Activated CD4-positive, alpha-beta memory T cell treated with anti-CD3 and anti-CD28 coated beads for 36 hours (primary cell): Measurements from ENCODE around the gene ITSN1. TPM values are rescaled to one million over a fixed set of nuclear protein-coding genes. Genes with fewer than 3 reads are reported as not detected.

Experiments used
- CTCF ChIA-PET: fragments of 350-600 bp; sonication (Branson Sonifier 250); formaldehyde crosslinking; loops from one replicate; lab custom pipeline; 2021; ENCODE audit warnings: antibody characterized with exemption, inconsistent platforms; lab: Charles Lee
- POLR2A ChIA-PET: fragments of 350-600 bp; sonication (Branson Sonifier 250); formaldehyde crosslinking; loops from one replicate; lab custom pipeline; 2021; ENCODE audit warnings: antibody characterized with exemption; lab: Charles Lee
- DNase-seq: peaks from one replicate; pipeline ENCODE4 v3.0.0-alpha.2; 2020
- H3K27ac Mint-ChIP-seq: one replicate; pipeline ENCODE4 v1.8.0; 2021; ENCODE audit warnings: mixed read lengths
- H3K27me3 Mint-ChIP-seq: one replicate; pipeline ENCODE4 v1.8.0; 2021; ENCODE audit warnings: mixed read lengths
- H3K36me3 Mint-ChIP-seq: one replicate; pipeline ENCODE4 v1.8.0; 2021; ENCODE audit warnings: mixed read lengths
- H3K4me1 Mint-ChIP-seq: one replicate; pipeline ENCODE4 v1.8.0; 2021; ENCODE audit warnings: low read depth, mixed read lengths
- H3K4me3 Mint-ChIP-seq: one replicate; pipeline ENCODE4 v1.8.0; 2021; ENCODE audit warnings: mild to moderate bottlenecking, mixed read lengths
- H3K9me3 Mint-ChIP-seq: one replicate; pipeline ENCODE4 v1.8.0; 2021; ENCODE audit warnings: mixed read lengths
- intact Hi-C: fragments of 100-400 bp; cut with micrococcal nuclease; formaldehyde crosslinking; loops from one replicate; pipeline ENCODE4 v1.15.1; 2023
- total RNA-seq, 2 experiments: library from RNA; stranded (reverse); gene quantifications; one replicate each; pipeline ENCODE4 v1.2.3, GENCODE V29; 2021

Gene ITSN1
- total RNA-seq, 2 experiments from 2014 or later, result 3.2 to 4.5 TPM

DNA sequence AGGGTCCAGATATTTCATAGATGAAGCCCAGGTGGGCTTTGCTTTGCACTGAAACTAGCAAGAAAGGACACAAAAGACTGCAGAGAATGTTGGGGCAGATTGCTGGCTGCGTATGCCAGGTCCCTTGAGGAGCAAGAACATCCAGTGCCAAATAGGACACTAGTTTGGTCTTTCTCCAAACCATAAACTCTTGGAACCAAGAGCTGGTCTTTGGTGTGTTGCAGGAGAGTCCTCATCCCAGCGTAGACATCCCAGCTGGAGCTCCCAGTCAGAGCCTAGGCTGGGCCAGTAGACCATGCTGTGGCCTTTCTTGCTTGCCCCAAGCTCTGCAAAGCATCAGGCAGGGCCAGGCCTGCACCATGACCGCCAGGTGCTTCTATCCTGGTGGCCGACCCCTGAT, 185.8 kb downstream of the ITSN1 start:
- Mint-ChIP-seq H3K4me3 (no peak overlapping the region), H3K9me3 (peaks cover 3% of the 10 kb centered on the region), H3K27ac (no peak overlapping the region), H3K4me1 (no peaks in the 10 kb centered on the region), H3K36me3 (peaks cover 6% of the 10 kb centered on the region), H3K27me3 (no peaks in the 10 kb centered on the region)
- POLR2A ChIA-PET, result no interaction called here
- intact Hi-C loops, result no loop called here
- CTCF ChIA-PET, result no interaction called here
- no peak for DNase-seq

DNA sequence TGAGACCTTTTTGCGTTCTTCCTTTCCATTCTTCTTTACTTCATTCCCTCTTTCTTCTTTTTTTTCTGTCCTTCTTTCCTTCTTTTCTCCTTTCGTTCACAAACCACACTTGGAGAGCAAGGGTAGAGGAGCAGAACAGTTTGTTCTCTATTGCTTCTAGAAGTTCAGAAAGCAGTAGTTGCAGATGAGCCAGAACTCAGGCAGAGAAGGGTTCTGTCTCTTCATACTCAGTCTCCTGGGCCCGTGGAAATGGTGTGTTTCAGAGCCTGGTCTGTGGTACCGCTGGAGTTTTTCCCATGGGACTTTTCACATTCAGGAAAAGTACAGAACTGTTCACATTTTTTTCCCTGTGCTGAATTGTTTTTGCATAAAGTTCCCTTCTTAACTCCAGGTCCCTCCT, 186.3 kb downstream of the ITSN1 start:
- intact Hi-C loops, result no loop called here
- ChIA-PET CTCF (no interaction called here), POLR2A (no interaction called here)
- no peak overlapping the region for H3K4me3 Mint-ChIP-seq
- no peak for DNase-seq
- H3K27me3 Mint-ChIP-seq, result no peaks in the 10 kb centered on the region
- peaks cover 3% of the 10 kb centered on the region for H3K9me3 Mint-ChIP-seq
- no peaks in the 10 kb centered on the region for H3K4me1 Mint-ChIP-seq
- H3K27ac Mint-ChIP-seq, result no peak overlapping the region
- peaks cover 6% of the 10 kb centered on the region for H3K36me3 Mint-ChIP-seq

DNA sequence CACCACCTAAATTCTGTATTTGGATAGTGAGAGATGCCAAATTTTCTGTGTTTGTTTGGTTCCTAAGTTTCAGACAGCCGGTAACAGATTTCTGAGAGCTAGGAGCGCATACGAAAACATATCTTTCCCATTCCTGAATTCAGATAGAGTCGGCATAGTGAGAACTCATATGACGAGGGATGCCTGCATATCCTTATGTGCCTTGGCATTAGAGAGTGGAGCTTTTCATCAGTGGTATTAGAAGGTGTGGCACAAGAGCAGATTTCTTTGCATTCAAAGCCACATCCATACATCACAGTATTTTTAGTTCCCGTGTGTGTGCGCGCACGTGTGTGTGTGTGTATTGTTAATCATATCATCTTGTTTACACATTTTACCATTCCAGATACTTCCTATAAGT, 187.5 kb downstream of the ITSN1 start:
- intact Hi-C loops, result no loop called here
- Mint-ChIP-seq H3K4me1 (no peaks in the 10 kb centered on the region), H3K27ac (no peak overlapping the region), H3K9me3 (peaks cover 3% of the 10 kb centered on the region), H3K4me3 (no peak overlapping the region), H3K36me3 (peaks cover 6% of the 10 kb centered on the region), H3K27me3 (no peaks in the 10 kb centered on the region)
- DNase-seq, result no peak
- ChIA-PET POLR2A (no interaction called here), CTCF (no interaction called here)

DNA sequence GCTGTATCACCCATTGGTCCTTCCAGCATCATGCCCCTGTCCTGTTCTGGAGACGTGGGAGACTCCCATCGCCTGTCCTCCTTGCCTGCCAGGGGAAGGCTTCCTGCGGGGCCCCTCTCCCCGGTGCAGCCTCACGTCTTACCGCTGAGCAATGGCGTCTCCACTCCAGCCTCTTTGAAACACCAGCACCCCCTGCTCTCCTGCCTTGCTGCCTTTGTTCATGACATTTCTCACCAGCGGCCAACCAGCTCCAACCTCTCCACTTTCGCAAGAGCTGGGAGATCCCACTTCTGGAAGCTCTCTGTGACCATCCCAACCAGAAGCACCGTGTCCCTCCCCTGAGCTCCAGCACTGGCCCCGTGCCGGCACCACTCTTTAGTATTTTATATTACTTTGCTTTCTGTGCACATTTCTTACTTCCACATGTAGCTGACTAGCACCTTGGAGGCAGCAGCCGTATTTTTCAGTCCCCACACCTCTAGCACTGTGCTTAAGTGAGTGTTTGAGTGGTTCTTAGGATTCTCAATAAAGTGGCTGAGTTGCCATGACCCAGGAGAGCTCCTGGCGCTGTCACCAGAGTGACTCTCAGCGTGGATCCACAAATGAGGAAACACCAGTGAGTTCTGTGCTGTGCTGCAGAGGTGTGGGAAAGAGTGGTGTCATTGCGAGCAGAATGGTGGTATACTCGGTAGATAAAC, 189.8 kb downstream of the ITSN1 start:
- DNase-seq, result no peak
- Mint-ChIP-seq H3K9me3 (peaks cover 3% of the 10 kb centered on the region), H3K27ac (no peak overlapping the region), H3K36me3 (peaks cover 6% of the 10 kb centered on the region), H3K27me3 (no peaks in the 10 kb centered on the region), H3K4me3 (no peak overlapping the region), H3K4me1 (no peaks in the 10 kb centered on the region)
- ChIA-PET POLR2A (no interaction called here), CTCF (no interaction called here)
- intact Hi-C loops, result no loop called here

DNA sequence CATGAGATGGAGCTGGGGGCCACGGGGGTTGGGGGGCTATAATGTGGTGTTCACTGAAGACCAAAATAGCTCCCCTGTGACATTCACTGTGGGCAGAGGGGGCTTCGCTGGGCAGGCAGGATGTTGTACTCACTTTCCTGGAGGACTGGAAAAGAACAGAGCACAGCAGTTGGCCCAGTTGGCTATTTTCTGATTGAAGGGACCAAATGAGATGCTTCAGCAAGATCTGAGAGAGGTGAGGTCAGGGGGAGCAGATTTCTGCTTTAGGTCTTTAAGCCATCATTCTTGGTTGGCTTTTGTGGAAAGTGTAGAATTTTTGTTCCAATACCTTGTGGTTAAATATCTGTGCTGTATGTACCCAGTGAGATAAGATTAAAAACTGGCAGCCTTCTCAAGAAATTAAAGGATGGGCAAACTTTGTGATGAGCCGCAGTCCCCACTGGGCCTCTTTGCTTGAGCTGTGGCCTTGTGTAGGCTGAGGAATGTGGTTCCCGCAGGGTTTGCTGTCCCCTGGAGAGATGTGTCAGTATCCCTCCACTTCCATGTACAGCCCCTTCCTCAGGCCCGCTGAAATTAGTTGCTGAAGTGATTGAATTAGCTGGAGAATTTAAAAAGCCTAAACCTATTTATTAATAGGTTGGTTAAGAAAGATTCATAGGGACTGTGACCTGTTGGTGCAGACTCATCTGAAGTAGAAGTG, 192.7 kb downstream of the ITSN1 start:
- POLR2A ChIA-PET, result no interaction called here

DNA sequence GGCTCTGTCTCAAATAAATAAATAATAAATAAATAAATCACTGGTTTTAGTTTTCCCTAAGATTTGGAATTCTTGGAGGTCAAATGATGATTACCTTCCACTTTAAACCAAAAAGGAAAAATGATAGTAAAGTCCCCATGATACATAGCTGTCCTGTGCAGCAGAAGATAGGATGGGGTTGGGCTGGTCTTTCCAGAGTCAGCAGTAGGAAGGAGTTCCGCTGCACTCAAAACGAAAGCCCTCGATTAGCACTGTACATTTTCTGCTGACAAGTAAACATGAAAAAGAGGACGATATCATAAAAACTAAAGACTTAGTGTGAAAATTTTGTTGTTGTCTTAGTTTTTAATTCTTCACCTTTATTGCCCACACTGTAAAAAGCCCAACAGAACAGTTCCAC, 193.6 kb downstream of the ITSN1 start:
- no peaks in the 10 kb centered on the region for H3K9me3 Mint-ChIP-seq
- H3K27ac Mint-ChIP-seq, result no peak overlapping the region
- no peaks in the 10 kb centered on the region for H3K27me3 Mint-ChIP-seq
- no peaks in the 10 kb centered on the region for H3K36me3 Mint-ChIP-seq
- ChIA-PET POLR2A (no interaction called here), CTCF (no interaction called here)
- no peak for DNase-seq
- no peaks in the 10 kb centered on the region for H3K4me1 Mint-ChIP-seq
- no peak overlapping the region for H3K4me3 Mint-ChIP-seq
- intact Hi-C loops, result no loop called here

More for the DNA sequence above, 192.7 kb downstream of the ITSN1 start:
- intact Hi-C loops, result no loop called here
- DNase-seq, result no peak
- CTCF ChIA-PET, result no interaction called here
- Mint-ChIP-seq H3K36me3 (peaks cover 3% of the 10 kb centered on the region), H3K4me1 (no peaks in the 10 kb centered on the region), H3K4me3 (no peak overlapping the region), H3K27ac (no peak overlapping the region), H3K27me3 (no peaks in the 10 kb centered on the region), H3K9me3 (peaks cover under 1% of the 10 kb centered on the region)

DNA sequence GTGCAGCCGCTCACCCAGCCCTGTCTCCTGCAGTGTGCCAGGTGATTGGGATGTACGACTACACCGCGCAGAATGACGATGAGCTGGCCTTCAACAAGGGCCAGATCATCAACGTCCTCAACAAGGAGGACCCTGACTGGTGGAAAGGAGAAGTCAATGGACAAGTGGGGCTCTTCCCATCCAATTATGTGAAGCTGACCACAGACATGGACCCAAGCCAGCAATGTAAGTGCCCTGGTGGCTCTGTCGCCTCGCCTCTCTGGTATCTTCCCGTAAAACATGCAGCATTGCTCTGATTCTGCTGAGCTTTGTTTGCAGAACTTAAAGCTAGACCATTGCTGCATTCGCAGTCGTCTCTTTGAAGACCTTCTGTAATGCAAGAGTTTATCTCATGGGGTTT, 194.1 kb downstream of the ITSN1 start:
- no peak overlapping the region for H3K27ac Mint-ChIP-seq
- CTCF ChIA-PET, result no interaction called here

DNA sequence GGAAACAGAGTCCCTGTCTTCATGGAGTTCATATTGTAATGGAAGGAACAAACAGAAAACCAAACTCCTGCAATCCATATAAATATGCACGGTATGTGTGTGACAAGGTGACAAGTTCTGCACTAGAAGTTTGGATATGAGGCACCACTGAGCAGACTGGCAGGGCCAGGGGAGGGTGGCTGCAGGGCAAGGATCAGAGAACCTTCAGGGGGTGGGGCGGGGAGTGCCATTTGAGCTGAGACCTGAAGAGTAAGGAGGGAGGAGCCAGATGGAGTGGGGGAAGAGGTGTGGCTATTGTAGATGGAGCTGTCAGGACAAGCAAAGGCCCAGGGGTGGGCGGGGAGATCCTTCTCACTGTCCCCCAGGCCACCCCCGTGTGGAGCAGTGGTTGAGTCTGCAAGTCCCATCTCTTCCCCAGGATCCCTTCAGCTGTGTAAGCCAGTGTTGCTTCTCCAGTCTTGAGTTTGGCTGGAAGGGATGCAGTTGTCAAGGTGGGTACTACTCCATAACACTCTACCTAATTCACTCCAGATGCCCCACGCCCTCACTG, 196.9 kb downstream of the ITSN1 start:
- ChIA-PET CTCF (no interaction called here), POLR2A (no interaction called here)
- H3K27me3 Mint-ChIP-seq, result no peaks in the 10 kb centered on the region
- no peaks in the 10 kb centered on the region for H3K36me3 Mint-ChIP-seq
- H3K4me3 Mint-ChIP-seq, result no peak overlapping the region
- H3K4me1 Mint-ChIP-seq, result no peaks in the 10 kb centered on the region
- no peaks in the 10 kb centered on the region for H3K9me3 Mint-ChIP-seq
- intact Hi-C loops, result no loop called here
- H3K27ac Mint-ChIP-seq, result no peak overlapping the region
- no peak for DNase-seq

More for the DNA sequence above, 194.1 kb downstream of the ITSN1 start:
- no peaks in the 10 kb centered on the region for H3K9me3 Mint-ChIP-seq
- intact Hi-C loops, result no loop called here
- no peaks in the 10 kb centered on the region for H3K4me1 Mint-ChIP-seq
- no peaks in the 10 kb centered on the region for H3K27me3 Mint-ChIP-seq
- H3K36me3 Mint-ChIP-seq, result no peaks in the 10 kb centered on the region
- H3K4me3 Mint-ChIP-seq, result no peak overlapping the region
- no peak for DNase-seq
- POLR2A ChIA-PET, result no interaction called here

DNA sequence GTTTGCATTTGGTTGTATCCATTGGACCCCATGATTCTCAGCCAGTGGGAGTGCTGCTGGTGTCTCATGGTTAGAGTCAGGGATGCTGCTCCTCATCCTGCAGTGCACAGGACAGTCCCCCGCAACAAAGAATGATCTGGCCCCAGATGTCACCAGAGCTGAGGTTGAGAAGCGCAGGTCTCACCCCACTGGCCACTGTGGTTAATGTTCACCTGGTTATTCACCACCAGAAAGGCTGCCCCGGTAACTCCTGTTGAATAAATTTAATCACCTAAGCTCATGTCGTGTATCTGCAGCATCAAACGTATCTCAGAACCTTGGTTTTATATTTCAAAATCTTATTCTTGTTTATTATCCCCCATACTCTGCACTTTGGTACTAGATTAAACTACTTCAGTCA, 197.5 kb downstream of the ITSN1 start:
- Mint-ChIP-seq H3K4me1 (no peaks in the 10 kb centered on the region), H3K36me3 (no peaks in the 10 kb centered on the region), H3K27ac (no peak overlapping the region), H3K9me3 (no peaks in the 10 kb centered on the region), H3K27me3 (peaks cover under 1% of the 10 kb centered on the region), H3K4me3 (no peak overlapping the region)
- ChIA-PET CTCF (no interaction called here), POLR2A (no interaction called here)
- DNase-seq, result no peak
- intact Hi-C loops, result no loop called here

DNA sequence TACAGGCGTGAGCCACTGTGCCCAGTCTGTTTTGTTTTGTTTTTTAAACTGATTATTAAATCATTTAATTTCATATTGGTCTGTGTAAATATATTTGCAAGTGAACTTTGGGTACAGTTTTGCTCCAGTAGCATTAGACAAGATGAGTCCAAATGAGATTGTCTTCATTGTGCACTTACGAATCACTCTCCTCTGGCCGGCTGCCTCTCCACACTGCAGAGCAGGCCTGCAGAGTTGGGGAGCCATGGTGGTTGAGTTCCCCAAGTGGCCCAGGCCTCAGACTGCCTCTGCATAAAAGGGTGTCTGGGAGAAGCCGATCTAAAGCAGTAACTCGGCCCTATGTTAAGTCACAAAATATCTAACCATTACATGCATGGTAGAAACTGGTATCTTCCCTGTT, 198.5 kb downstream of the ITSN1 start:
- POLR2A ChIA-PET, result no interaction called here
- no peaks in the 10 kb centered on the region for H3K9me3 Mint-ChIP-seq
- peaks cover 2% of the 10 kb centered on the region for H3K27me3 Mint-ChIP-seq
- H3K4me1 Mint-ChIP-seq, result no peaks in the 10 kb centered on the region
- H3K27ac Mint-ChIP-seq, result no peak overlapping the region
- no peak for DNase-seq
- no peak overlapping the region for H3K4me3 Mint-ChIP-seq
- intact Hi-C loops, result no loop called here
- H3K36me3 Mint-ChIP-seq, result no peaks in the 10 kb centered on the region
- CTCF ChIA-PET, result no interaction called here

DNA sequence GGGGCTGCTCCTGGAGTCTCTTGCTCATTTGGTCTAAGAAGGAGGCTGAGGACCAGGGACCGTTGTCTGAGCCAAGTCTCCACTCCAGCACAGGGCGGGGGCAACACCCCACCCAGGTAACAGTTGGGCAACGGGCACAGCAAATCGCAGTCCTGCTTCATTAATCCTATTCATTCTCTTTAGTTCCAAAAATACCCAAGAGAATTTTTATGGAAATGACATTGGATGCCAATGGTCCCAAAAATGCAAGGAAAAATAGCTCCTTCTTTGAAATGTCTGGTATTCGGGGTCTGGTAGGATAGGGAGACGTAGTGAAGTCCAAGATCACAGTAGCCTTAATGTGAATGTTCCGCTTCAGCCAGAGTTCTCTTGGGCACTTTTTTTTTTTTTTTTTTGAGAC, 199.3 kb downstream of the ITSN1 start:
- POLR2A ChIA-PET, result no interaction called here
- H3K4me1 Mint-ChIP-seq, result no peaks in the 10 kb centered on the region
- peaks cover 2% of the 10 kb centered on the region for H3K27me3 Mint-ChIP-seq
- no peaks in the 10 kb centered on the region for H3K36me3 Mint-ChIP-seq
- H3K27ac Mint-ChIP-seq, result no peak overlapping the region
- DNase-seq, result no peak
- intact Hi-C loops, result no loop called here
- CTCF ChIA-PET, result no interaction called here
- H3K4me3 Mint-ChIP-seq, result no peak overlapping the region
- peaks cover 7% of the 10 kb centered on the region for H3K9me3 Mint-ChIP-seq

DNA sequence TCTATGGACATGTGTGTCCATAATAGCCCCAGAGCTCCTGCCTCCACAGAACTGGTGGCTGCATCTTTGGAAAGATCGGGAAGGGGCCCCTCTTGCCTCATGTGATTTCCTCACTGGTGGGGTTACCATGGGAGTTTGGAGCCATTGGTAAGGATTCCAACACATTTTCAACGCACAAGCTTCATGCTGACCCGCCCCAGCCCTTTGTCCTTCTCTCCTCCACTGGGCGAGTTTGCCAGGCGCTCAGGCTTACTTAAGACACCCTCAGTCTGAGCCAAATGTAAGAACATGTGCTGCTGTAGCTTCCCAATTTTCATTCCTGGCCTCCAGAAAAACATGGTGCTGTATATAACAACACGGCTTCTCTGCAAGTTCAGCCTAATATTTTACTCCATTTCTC, 200.9 kb downstream of the ITSN1 start:
- intact Hi-C loops, result no loop called here
- H3K27ac Mint-ChIP-seq, result no peak overlapping the region
- no peak for DNase-seq
- no peak overlapping the region for H3K4me3 Mint-ChIP-seq
- POLR2A ChIA-PET, result no interaction called here
- no peaks in the 10 kb centered on the region for H3K36me3 Mint-ChIP-seq
- peaks cover 8% of the 10 kb centered on the region for H3K9me3 Mint-ChIP-seq
- CTCF ChIA-PET, result no interaction called here
- H3K4me1 Mint-ChIP-seq, result no peaks in the 10 kb centered on the region
- peaks cover 2% of the 10 kb centered on the region for H3K27me3 Mint-ChIP-seq
